ES-I3 (cell line): ENCODE measurements around the gene ABCC1.

Experiments used
- H3K36me3 ChIP-seq: 2 replicates; pipeline ENCODE4 v1.6.1; 2013; ENCODE audit warnings: mild to moderate bottlenecking, low read length, control low read depth, moderate library complexity; ENCODE audit not compliant: insufficient read depth
- H3K4me1 ChIP-seq: 2 replicates; pipeline ENCODE4 v1.6.1; 2013; ENCODE audit warnings: mild to moderate bottlenecking, control low read depth, low read length; ENCODE audit not compliant: insufficient read depth
- H3K9ac ChIP-seq: 2 replicates; pipeline ENCODE4 v1.6.1; 2013; ENCODE audit warnings: low read depth, mild to moderate bottlenecking, low read length, moderate library complexity
- H3K9me3 ChIP-seq: 2 replicates; pipeline ENCODE4 v1.6.1; 2013; ENCODE audit warnings: mild to moderate bottlenecking, low read length, moderate library complexity; ENCODE audit not compliant: control insufficient read depth, insufficient read depth

The ABCC1 gene

DNA sequence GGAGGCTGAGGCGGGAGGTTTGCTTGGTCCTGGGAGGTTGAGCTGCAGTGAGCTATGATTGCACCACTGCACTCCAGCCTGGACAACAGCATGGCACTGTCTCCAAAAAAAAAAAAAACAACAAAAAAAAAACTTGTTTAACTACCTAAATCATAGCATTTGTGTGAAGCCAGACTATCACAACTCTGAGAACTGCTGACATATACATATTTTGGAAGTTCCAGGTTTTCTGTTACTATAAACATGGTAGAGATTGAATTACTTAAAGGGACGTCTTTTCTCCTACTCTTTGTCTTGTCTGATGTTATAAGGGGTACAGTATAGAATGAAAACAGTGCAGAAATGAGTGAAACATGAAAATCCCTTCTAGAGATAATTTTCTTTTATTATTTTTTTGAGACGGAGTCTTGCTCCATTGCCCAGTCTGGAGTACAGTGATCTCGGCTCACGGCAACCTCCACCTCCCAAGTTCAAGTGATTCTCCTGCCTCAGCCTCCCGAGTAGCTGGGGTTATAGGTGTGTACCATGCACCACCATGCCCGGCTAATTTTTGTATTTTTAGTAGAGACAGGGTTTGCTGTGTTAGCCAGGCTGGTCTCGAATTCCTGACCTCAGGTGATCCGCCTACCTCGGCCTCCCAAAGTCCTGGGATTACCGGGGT is 18.4 kb downstream of the ABCC1 start:
- no peak overlapping the region for H3K9ac ChIP-seq
- peaks cover 24% of the 10 kb centered on the region for H3K4me1 ChIP-seq
- H3K36me3 ChIP-seq, result no peaks in the 10 kb centered on the region
- peaks cover under 1% of the 10 kb centered on the region; the same call in 1 of the 2 replicates for H3K9me3 ChIP-seq

DNA sequence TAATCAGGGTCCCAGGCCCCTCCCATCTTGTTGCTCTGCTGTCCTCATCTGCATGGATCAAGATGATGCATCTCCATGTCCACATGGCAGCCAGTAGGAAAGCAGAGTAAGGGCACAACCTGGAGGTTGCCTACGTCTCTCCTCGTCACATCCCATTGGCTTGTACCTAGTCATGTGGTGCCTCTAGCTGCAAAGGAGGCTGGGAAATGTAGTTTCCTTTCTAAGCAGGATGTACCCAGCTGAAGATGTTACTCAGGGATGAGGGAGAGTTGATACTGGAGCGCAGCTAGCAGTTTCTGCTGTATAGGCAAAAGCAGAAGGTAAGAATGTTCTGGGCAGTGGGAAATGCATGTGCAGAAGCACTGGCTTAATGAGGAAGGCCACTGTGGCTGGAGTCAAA is 20.8 kb downstream of the ABCC1 start:
- H3K9me3 ChIP-seq, result no peaks in the 10 kb centered on the region
- H3K36me3 ChIP-seq, result no peaks in the 10 kb centered on the region
- no peak overlapping the region for H3K9ac ChIP-seq
- peaks cover 30% of the 10 kb centered on the region for H3K4me1 ChIP-seq

DNA sequence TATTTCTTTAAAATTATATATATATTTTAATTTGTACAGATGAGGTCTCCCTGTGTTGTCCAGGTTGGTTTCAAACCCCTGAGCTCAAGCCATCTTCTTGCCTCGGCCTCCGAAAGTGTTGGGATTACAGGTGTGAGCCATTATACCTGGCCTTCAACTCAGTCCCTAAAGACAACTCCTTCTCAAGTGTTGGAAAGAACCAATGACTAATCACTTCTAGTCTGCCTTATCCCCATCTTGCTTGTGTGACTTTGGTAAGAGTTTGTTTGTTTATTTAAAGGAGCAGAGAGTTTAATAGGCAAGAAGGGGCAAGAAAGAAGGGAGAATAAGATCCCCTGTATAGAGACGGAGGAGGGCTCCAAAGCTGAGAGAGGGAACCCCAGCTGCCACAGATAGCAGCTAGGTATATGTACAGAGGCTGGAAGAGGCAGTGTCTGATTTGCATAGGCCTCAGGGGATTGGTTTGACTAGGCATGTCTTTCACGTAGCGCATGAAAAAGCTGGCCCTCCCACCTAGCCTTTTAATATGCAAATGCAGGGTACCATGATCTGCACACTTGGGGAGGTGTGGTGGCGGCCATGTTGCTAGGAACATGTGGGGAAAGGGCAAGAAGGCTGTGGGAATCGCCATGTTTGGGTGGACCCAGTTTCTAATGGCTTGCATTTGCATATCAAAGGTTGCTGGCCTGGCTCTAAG is 21.5 kb downstream of the ABCC1 start:
- no peaks in the 10 kb centered on the region; the same call in 1 of the 2 replicates for H3K36me3 ChIP-seq
- peaks cover 32% of the 10 kb centered on the region for H3K4me1 ChIP-seq
- peak overlapping the region; percentile 49 for H3K9ac ChIP-seq
- no peaks in the 10 kb centered on the region for H3K9me3 ChIP-seq

DNA sequence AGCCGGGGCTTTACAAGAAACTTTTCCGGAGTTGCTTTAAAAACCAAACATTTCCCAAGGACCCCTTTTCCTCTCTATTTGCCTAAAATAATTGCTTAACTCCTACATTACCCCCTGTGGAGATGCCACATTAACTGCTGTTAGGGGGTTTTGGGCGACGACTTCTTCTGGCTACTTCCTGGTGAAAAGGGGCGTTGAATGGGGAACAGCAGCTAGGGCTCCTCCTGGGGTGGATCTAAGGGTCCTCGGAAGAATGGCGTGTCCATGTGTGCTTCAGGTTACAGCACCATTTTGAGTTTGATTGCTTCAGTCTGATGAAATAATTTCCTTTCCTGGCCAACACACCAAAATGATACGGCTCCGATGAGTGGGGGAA is 22.0 kb downstream of the ABCC1 start:
- Histone ChIP-seq H3K9ac (peak overlapping the region; percentile 49), H3K4me1 (peaks cover 35% of the 10 kb centered on the region), H3K9me3 (no peaks in the 10 kb centered on the region), H3K36me3 (no peaks in the 10 kb centered on the region; the same call in 1 of the 2 replicates)

DNA sequence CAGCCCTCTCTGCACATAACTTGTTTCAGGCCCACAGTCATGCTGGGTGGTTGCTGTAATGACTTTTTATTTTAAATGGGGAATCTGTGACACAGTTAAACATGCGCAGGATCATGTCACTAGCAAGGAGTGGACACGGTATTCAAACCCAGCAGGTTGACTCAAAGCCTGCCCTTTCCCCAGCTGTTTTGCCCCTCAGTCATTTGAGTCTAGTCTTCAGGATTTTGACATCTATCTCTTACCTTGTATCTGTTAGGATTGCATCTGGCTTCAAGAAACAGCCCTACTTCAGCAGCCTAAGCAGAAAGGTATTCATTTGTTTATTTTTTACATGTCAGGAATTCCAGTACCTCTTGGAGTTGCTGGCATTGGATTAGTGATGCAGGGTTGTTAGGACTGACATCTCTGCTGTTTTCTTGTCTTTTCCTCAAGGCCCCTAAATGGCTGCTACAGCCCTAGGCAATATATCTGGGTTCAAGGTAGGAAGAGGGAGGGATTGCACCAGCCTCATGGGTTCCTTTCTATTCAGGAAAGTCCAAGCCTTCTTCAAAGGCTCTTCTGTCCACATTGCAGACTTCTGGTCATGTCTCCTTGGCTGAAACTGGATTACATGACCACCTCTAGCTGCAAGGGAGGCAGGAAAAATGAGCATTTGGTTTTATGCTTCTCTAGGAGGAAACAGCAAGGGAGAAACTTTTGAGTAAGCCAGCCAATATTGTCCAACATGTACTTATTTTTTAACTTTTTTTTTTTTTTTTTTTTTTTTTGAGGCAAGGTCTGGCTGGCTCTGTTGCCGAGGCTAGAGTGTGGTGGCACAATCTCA is 22.8 kb downstream of the ABCC1 start:
- no peaks in the 10 kb centered on the region; the same call in 1 of the 2 replicates for H3K36me3 ChIP-seq
- peaks cover 35% of the 10 kb centered on the region for H3K4me1 ChIP-seq
- peak overlapping the region; percentile 49 for H3K9ac ChIP-seq
- H3K9me3 ChIP-seq, result no peaks in the 10 kb centered on the region

DNA sequence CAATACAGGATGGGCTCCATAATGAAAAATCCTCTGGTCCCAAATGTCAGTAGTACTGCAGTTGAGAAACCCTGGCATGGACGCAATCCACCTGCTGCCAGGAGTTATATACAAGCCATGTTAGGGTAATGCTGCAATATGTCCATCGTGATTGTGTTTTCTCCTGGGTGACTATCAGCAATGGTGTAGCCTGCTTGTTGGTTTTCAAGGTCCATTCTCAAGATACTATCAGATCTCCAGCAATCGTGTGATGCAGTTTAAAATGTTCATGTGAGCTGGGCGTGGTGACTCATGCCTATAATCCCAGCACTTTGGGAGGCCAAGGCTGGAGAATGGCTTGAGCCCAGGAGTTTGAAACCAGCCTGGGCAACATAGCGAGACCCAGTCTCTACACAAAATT is 24.0 kb downstream of the ABCC1 start:
- no peak overlapping the region for H3K9ac ChIP-seq
- H3K36me3 ChIP-seq, result peaks cover 10% of the 10 kb centered on the region
- H3K9me3 ChIP-seq, result peaks cover 11% of the 10 kb centered on the region
- H3K4me1 ChIP-seq, result peaks cover 35% of the 10 kb centered on the region

DNA sequence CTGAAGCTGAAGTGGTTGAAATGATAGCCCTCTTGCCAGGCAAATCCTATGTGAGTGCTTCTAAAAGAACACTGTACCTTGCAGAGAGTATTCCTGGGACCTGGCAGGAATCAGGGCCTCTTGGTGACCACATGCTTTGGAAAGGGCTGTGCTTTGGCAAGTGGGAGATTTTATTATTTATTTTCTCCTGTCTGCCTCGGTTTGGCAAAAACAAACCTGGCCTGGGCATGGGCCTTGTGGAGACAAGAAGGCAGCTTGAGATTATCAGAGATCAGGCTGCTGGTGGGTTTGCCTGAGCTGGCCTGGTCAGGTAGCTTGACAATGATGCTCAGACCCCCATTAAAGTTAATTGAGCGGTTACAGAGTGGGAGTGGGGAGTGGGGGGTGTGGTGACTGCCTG is 24.6 kb downstream of the ABCC1 start:
- Histone ChIP-seq H3K4me1 (peaks cover 35% of the 10 kb centered on the region), H3K36me3 (peaks cover 11% of the 10 kb centered on the region), H3K9me3 (peaks cover 15% of the 10 kb centered on the region), H3K9ac (no peak overlapping the region)

DNA sequence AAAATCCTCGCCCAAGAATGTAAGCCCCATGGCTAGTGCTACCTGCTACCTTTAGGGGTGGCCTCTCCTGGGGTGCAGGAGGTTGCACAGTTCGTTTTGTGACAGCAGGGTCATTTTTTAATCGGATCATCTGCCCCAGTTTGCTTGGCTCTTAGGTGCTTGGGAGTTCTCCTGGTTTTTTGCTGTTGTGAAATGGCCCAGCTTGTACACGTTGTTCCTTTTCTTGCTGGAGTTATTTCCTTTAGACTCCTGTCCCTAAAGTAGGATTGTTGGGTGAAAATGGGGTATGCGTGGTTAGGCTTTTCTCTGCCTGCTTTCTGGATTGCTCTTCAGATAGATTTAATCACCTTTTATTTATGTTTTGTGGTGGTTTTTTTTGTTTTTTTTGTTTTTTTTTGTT is 25.8 kb downstream of the ABCC1 start:
- Histone ChIP-seq H3K9me3 (peaks cover 20% of the 10 kb centered on the region), H3K36me3 (peaks cover 11% of the 10 kb centered on the region), H3K4me1 (peaks cover 35% of the 10 kb centered on the region), H3K9ac (no peak overlapping the region)

DNA sequence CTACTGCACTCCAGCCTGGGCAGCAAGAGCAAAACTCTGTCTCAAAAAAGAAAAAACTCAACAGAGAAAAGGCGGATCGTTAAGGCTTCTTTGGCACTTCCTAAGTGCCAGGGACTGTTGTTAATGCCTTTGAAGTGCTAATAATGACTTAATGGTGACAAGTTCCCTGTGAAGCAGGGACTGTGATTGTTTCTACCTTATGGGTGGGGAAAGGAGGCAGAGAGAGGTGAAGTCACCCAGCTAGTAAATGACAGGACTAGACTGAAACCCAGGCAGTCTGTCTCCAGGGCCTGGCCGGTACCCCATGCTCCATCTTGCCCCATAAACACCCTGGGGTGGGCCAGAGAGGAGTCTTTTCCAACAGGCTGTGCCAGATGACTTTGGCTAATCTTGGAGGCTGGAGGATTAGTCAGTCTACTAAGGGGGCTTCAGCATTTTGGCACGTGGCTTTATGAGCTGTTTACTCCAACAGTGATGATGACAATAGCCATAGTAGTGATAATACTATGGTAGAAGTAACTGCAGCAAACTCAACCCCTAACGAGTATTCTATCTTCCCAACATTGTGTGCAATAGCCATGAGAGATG is 26.9 kb downstream of the ABCC1 start:
- no peak overlapping the region for H3K9ac ChIP-seq
- peaks cover 30% of the 10 kb centered on the region for H3K9me3 ChIP-seq
- peaks cover 11% of the 10 kb centered on the region for H3K36me3 ChIP-seq
- peaks cover 32% of the 10 kb centered on the region for H3K4me1 ChIP-seq

DNA sequence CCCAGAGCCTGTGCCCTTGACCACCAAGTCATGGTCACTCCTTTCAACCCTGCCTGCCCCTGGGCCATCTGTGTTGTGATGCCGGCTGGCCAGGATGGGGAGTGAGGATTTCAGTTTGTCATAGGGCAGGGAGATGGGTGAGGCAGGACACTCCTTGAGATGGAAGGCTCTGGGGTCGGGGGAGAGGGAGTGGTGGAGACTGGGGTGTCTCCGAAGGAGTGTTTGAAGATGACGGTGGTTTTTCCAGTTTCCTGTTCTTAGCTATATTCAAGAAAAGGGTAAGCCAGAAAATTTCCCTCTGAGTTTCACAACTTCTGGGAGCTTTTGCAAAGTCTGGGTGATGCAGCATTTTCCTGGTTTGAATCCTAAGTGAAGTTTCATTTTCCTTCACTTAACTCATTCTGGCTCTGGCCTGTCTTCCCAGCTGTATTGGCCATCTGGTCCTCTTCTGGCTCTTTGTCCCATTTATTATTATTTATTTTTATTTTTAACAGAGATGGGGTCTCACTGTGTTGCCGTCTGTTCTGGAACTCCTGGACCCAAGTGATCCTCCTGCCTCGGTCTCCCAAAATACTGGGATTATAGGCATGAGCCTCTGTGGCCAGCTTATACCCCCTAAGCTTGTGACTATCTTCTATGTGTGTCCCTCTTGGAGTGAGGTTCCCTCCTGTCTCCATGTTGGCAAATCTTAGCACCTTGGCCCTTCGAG is 27.7 kb downstream of the ABCC1 start:
- H3K4me1 ChIP-seq, result peaks cover 26% of the 10 kb centered on the region
- no peak overlapping the region for H3K9ac ChIP-seq
- peaks cover 11% of the 10 kb centered on the region for H3K36me3 ChIP-seq
- peaks cover 35% of the 10 kb centered on the region for H3K9me3 ChIP-seq

DNA sequence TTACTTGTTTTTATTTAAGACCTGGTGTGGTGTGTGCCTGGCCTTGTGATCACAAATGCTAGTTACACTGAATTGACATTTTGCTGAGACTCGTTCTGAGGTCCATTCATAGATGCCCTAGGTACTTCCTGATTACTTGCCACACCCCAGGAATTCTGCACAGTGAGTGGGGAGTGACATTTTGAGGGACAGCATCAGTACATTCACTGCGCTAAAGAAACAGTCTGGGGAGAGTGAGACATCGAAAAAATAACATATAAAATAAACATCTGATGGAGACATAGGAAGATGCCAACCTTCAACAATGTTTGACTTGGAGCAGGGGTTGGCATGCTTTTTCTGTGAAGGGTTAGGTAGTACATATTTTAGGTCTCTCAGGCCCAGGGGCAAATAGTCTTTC is 30.4 kb downstream of the ABCC1 start:
- Histone ChIP-seq H3K9me3 (peaks cover 44% of the 10 kb centered on the region), H3K4me1 (peaks cover 19% of the 10 kb centered on the region), H3K36me3 (peaks cover 11% of the 10 kb centered on the region), H3K9ac (no peak overlapping the region)

DNA sequence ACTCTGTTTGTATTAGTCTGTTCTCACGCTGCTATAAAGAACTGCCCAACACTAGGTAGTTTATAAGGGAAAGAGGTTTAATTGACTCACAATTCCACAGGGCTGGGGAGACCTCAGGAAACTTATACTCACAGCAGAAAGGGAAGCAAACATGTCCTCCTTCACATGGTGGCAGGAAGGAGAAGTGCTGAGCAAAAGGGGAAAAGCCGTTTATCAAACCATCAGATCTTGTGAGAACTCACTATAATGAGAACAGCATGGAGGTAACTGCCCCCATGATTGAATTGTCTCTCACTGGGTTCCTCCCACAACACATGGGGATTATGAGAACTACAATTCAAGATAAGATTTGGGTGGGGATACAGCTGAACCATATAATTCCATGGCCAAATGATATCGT is 30.9 kb downstream of the ABCC1 start:
- Histone ChIP-seq H3K9me3 (peaks cover 44% of the 10 kb centered on the region), H3K4me1 (peaks cover 14% of the 10 kb centered on the region), H3K9ac (no peak overlapping the region), H3K36me3 (peaks cover 11% of the 10 kb centered on the region)

DNA sequence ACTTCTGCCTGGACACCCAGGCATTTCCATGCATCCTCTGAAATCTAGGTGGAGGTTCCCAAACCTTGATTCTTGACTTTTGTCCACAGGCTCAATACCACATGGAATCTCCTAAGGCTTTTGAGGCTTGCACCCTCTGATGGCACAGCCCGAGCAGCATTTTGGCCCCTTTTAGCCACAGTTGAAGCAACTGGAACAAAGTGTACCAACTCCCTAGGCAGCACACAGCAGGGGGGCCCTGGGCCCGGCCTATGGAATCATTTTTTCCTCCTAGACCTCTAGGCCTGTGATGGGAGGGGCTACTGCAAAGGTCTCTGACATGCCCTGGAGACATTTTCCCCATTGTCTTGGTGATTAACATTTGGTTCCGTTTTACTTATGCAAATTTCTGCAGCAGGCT is 32.0 kb downstream of the ABCC1 start:
- Histone ChIP-seq H3K9ac (no peak overlapping the region), H3K9me3 (peaks cover 44% of the 10 kb centered on the region), H3K4me1 (peaks cover 5% of the 10 kb centered on the region), H3K36me3 (peaks cover 11% of the 10 kb centered on the region)
